HG02798 (cell line): Measurements from ENCODE around the gene MUC20.
"Not testable (repeated sequence)": the region's sequence is repeated elsewhere in the genome, so short reads cannot be mapped to it uniquely, and the experiment has no call there.

Experiments used
- ATAC-seq: cut with Tn5 transposase; IDR thresholded peaks from one replicate; pipeline ENCODE4 v1.9.1; 2021; ENCODE audit warnings: mild to moderate bottlenecking; ENCODE audit not compliant: unreplicated experiment, poor library complexity

The MUC20 gene, protein sequence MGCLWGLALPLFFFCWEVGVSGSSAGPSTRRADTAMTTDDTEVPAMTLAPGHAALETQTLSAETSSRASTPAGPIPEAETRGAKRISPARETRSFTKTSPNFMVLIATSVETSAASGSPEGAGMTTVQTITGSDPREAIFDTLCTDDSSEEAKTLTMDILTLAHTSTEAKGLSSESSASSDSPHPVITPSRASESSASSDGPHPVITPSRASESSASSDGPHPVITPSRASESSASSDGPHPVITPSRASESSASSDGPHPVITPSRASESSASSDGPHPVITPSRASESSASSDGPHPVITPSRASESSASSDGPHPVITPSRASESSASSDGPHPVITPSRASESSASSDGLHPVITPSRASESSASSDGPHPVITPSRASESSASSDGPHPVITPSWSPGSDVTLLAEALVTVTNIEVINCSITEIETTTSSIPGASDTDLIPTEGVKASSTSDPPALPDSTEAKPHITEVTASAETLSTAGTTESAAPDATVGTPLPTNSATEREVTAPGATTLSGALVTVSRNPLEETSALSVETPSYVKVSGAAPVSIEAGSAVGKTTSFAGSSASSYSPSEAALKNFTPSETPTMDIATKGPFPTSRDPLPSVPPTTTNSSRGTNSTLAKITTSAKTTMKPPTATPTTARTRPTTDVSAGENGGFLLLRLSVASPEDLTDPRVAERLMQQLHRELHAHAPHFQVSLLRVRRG

GRCh38 chr3:195720831-195721506 lies at the start of gene MUC20:
TSS of gene MUC20 (plus strand) at chr3:195720978. CDS start at chr3:195721008, 30 bp downstream.
- ATAC-seq, result not testable (repeated sequence)

GRCh38 chr3:195671283-195671682 lies 49.5 kb upstream of the MUC20 start:
- not testable (repeated sequence) for ATAC-seq

DNA sequence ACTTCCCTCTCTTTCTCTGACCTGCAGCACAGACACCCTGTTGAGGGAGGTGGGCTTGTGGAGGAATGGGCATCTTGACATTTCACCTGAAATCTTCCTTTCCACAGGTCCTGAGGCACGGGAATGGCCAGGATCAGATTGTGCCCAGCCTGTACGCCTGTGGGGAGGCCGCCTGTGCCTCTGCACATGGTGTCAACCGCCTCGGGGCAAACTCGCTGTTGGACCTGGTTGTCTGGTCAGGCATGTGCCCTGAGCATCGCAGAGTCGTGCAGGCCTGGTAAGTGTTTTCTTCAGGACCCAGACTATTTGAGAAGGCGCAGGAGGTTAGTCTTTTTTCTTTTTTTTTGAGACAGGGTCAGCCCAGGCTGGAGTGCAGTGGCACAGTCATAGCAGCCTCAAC lies 47.1 kb upstream of the MUC20 start:
- ATAC-seq, result not testable (repeated sequence)

- ATAC-seq, result not testable (repeated sequence)
These were observed 42.3 kb upstream of the MUC20 start for GRCh38 chr3:195678391-195679015.

DNA sequence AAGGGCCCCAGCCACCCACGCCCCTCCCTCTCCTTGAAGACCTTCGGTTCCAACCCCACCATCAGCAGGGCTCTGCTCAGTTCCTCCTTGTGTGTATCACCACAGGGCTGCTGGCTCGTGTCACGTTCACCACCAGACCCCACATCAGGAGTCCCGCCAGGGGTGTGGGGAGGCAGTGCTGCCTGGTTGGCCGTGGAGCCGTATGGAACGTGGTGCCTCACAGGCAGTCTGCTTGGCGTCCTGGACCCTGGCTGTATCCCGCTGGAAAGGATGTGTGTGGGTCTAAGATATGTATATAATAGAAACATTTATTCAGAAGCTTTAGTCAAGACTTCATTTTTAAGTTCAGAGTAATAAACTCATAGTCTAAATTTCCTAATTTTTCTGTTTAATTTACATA lies 40.1 kb upstream of the MUC20 start:
- ATAC-seq, result not testable (repeated sequence)

- not testable (repeated sequence) for ATAC-seq
These were observed 39.2 kb upstream of the MUC20 start for GRCh38 chr3:195681458-195682103.

GRCh38 chr3:195682104-195682742 lies 38.6 kb upstream of the MUC20 start:
- ATAC-seq, result not testable (repeated sequence)

DNA sequence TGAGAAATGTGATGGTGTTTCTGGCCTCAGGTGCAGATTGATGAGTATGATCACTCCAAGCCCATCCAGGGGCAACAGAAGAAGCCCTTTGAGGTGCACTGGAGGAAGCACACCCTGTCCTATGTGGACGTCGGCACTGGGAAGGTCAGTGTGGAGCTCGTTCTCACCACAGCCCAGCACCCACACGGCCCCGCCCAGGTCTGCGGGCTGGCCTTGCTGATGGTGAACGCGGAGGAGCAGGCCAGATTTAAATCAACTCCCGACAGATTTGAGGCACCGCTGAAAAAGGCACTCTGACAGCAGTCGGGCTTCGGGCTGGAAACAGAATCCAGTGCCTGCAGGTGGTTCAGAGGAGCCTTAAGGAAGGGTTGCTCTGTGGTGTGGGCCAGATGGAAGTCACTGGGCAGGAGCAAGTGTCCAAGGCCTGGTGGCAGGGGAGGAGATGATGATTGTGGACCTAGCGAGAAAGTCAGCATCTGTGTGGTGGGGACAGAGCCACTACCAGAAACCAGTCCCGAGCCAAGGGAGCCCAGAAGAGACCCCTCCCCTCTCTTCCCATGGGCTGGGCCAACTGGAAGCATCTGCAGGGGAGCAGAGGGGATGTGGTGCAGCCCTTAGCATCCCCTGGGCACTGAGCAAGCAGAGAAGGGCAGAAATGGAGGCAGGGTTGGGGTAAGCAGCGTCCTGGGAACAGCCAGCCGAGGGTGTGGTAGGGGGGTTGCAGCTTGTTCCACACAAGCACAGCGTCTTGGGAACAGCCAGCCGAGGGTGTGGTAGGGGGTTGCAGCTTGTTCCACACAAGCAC lies 36.9 kb upstream of the MUC20 start:
- ATAC-seq, result not testable (repeated sequence)

- peak; percentile 69 for ATAC-seq
These were observed 36.1 kb upstream of the MUC20 start for GRCh38 chr3:195684527-195685257.

DNA sequence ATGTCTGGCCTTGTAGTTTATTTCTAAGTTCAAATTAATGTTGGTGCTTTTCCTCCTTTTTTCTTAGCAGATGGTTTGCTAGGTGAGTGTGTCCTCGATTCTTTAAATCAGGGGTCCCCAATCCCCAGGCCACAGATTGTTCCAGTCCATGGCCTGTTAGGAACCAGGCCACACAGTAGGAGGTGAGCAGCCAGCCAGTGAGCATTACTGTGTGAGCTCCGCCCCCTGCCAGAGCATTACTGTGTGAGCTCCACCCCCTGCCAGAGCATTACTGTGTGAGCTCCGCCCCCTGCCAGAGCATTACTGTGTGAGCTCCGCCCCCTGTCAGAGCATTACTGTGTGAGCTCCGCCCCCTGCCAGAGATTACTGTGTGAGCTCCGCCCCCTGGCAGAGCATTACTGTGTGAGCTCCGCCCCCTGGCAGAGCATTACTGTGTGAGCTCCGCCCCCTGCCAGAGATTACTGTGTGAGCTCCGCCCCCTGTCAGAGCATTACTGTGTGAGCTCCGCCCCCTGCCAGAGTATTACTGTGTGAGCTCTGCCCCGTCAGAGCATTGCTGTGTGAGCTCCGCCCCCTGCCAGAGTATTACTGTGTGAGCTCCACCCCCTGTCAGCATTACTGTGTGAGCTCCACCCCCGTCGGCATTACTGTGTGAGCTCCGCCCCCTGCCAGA lies 34.1 kb upstream of the MUC20 start:
- ATAC-seq, result not testable (repeated sequence)

DNA sequence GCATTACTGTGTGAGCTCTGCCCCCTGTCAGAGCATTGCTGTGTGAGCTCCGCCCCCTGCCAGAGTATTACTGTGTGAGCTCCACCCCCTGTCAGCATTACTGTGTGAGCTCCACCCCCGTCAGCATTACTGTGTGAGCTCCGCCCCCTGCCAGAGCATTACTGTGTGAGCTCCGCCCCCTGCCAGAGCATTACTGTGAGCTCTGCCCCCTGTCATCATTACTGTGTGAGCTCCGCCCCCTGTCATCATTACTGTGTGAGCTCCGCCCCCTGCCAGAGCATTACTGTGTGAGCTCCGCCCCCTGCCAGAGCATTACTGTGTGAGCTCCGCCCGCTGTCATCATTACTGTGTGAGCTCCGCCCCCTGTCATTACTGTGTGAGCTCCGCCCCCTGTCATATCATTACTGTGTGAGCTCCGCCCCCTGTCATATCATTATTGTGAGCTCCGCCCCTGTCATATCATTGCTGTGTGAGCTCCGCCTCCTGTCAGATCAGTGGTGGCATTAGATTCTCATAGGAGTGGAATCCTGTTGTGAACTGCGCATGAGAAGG lies 33.5 kb upstream of the MUC20 start:
- ATAC-seq, result not testable (repeated sequence)

DNA sequence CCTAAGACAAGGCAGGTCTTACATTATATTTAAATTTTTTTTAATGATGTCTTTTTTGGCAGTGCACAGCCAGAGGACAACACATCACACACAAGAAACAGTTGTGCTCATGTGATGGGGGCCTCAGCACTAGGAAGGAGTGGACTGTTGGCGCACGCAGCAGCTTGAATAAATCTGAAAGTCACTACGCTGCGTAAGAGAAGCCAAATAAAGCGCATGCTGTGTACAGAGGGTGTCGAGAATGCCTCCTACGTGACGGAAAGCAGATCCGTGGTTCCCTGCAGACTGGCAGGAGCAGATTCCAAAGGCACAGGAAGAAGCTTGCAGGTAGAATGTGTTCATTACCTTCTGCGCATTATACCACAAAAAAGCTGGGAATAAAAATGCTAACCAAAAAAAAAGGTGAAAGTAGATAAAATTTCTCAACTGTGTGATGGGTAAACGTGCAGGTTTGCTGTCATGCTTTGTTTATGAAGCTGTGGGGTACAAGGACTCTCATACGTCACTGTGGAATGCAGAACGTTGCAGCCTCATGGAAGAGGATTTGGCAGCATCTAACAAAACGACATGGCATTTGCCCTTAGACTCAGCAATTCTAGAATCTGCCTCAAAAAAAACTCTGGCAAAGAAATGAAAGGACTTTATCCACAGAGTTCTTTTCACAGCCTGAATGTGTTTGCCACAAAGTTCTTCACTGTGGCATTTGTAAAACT lies 32.2 kb upstream of the MUC20 start:
- ATAC-seq, result not testable (repeated sequence)

- not testable (repeated sequence) for ATAC-seq
These were observed 31.4 kb upstream of the MUC20 start for GRCh38 chr3:195689184-195690070.

DNA sequence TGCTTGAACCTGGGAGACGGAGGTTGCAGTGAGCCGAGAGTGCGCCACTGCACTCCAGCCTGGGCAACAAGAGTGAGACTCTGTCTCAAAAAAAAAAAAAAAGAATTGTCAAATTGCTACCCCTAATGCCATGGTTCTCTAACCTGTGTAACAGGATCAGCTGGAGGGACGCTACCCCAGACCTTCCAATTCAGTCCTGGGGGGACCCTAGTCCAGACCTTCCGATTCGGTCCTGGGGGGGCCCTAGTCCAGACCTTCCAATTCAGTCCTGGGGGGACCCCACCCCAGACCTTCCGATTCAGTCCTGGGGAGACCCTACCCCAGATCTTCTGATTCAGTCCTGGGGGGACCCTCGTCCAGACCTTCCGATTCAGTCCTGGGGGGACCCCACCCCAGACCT lies 29.8 kb upstream of the MUC20 start:
- ATAC-seq, result no peak

DNA sequence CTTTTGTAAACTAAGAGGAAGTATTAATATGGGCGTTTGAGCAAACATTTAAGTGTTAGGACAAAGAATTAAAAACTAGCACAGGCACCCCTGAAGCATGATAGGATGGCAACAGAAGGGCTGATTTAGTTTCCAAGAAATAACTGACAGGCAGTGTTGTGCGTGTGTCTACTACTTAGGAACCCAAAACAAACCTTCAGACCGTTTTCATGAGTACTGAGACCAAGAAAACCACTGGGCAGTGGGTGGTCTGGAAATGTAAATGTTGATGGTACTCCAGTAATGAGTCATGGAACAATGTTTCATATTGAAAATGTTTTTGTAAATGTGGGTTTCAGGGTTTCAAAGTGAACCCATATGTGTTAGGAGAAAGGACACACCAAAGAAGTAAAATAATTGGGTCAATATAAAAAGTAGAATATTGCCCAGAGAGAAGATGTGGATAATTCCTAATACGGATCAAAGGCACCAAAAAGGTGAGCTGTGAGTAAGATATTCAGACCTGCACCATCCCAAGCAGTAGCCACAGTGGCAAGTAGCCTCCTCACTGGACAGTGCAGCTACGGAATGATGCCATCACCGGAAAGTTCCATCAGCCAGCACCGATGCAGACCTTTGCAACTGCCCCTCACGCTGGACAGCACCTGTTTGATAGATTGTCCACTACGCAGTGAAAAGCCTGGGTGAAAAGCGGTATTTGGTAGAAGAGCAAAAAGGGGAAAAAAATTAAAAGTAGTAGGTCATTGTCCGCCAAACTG lies 29.0 kb upstream of the MUC20 start:
- not testable (repeated sequence) for ATAC-seq
